Hematopoietic multipotent progenitor cell treated with erythropoietin and hydrocortisone succinate and interleukin-3 and kit ligand, for 6 days (in vitro differentiated cells): ENCODE measurements around the gene MYH11.
"Not testable (repeated sequence)": the region's sequence is repeated elsewhere in the genome, so short reads cannot be mapped to it uniquely, and the experiment has no call there.

Experiments
- DNase-seq: peaks from one replicate; pipeline ENCODE4 v3.0.0-alpha.2; 2015

MYH11 gene

DNA sequence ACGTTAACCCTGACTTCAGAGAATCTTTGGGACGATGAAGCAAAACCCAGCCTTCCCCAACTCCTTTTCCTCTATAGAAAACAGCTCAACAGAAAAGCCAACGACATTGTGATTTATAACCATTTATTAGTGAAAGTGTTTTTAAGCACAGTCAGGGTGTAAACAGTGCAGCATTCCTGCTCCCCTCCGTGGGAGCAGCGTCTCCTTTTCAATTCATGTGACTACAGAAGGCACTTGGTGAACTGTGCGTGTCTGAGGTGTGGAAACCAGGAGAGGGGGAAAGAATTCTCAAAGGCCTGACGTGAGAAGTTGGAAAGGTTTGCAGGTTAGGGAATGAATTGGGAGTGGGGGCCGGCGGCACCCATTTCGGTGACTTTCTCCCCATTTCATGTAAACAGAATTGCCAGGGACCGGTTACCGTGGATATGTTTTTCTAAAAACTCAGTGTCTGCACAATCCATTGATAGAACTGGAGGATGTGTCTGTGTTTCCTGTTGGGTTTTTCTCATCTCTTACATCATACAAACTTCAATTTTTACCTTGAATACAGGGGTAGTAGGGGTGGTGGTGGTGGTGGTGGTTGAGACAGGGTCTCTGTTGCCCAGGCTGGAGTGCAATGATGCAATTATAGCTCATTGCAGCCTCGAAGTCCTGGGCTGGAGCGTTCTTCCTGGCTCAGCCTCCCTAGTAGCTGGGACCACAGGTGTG lies 153.6 kb downstream of the MYH11 start:
- DNase-seq: no peak

DNA sequence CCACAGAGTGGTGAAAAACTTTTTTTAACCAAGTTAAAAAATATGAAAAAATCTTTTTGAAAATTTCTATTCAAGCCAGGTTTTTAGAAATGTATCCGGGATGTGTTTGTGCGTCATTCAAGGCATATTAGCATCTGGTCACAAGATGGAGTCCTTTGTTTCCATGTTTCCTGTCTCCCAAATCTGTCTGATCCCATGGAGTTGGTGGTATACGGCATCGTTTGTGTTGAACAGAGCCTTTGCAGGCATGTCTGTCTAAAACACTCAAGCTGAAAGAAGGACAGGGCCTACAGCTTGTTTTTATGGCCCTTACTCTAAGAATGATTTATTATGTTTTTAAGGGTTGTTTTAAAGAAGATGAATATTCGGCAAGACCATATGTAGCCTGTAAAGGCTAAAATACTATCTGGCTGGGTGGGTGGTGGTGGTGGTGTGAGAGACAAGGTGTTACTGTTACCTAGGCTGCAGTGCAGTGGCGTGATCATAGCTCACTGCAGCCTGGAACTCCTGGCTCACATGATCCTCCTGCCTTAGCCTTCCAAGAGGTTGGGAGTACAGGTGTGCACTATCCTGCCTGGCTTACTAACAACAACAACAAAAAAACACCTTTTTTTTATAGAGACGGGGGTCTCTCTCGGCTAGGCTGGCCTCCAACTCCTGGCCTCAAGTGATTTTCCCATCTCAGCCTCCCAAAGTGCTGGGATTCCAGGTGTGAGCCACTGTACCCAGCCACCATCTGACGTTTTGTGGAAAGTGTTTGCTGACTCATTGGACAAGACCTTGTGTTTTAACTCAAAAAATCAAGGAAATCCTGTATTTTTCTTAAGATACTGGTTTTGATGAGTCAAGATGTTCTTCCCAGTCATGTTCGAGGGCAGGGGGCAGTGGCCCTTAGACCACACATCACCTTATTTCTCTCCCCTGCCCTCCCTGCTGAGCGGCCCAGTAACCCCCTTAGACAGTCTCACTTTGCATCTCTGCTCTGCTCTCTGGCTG lies 154.6 kb downstream of the MYH11 start:
- DNase-seq: no peak

DNA sequence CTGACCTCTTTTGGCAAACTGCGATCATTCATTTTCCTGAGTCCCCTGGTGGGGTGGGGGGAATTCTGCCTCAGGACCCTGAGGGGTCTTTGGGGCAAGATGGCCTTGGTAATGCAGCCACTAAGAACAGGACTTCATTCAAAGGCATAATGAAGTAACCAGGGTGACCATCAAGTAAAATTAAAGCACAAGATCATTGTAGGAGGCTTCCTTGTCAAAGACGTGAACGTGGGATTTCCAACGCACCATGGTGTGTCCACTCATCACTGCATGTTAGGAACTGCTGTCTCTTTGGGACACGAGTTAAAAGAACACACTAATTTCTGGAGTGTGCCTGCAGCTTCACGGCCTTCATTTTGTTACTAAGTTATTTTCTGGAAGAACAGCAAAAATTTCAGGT lies 155.5 kb downstream of the MYH11 start:
- DNase-seq: no peak

DNA sequence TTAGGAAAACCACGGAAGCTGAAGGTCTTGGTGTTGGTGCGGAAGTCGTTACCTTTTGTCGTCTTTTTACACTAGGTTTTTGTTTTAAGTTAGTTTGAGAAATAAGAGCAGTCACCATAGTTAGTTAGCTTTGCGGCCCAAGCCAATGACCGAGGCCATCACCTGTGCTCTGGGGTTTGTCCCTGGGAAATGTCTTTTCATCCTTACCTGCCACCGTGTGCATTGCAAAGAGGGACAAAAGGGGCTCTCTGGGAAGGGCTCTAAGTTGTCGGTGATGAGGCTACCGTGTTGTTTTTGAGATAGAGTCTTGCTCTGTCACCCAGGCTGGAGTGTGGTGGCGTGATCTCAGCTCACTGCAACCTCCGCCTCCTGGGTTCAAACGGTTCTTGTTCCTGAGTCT lies 157.0 kb downstream of the MYH11 start:
- no peak for DNase-seq

DNA sequence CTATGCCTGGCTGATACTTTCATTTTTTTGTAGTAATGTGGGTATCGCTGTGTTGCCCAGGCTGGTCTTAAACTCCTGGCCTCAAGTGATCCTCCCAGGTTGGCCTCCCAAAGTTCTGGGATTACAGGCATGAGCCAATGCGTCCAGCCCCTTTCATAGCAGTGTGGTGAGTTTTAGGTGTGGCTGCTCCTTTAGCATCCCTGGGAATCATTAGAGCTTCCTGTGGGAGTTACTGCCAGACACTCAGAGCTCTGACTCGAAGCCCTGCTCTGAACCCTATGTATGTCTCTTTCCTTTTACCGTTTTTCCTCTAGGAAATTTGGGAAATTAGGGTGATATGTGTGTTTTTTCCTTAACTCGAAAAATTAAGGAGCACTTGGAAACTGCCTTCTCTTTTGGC lies 162.3 kb downstream of the MYH11 start:
- no peak for DNase-seq

DNA sequence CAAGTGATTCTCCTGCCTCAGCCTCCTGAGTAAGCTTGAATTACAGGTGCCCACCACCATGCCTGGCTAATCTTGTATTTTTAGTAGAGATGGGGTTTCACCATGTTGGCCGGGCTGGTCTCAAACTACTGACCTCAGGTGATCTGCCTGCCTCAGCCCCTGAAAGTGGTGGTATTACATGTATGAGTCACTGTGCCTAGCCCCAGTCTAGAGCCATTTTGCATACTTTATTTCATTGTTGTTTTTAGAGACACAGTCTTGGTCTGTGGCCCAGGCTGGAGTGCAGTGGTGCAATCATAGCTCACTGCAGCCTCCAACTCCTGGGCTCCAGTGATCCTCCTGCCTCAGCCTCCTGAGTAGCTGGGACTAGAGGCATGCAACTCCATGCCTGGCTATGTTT lies 164.3 kb downstream of the MYH11 start:
- not testable (repeated sequence) for DNase-seq

DNA sequence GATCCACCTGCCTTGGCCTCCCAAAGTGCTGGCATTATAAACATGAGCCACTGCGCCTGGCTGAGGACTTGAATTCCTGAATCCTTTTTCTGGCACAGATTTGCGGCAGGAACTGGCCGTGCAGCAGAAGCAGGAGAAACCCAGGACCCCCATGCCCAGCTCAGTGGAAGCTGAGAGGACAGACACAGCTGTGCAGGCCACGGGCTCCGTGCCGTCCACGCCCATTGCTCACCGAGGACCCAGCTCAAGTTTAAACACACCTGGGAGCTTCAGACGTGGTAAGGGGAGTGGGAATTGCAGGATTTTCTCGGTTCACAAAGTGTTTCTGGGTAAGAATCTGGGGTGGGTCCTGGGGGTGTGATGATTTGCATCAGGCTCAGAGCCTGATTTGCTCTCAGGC lies 165.8 kb downstream of the MYH11 start:
- no peak for DNase-seq

DNA sequence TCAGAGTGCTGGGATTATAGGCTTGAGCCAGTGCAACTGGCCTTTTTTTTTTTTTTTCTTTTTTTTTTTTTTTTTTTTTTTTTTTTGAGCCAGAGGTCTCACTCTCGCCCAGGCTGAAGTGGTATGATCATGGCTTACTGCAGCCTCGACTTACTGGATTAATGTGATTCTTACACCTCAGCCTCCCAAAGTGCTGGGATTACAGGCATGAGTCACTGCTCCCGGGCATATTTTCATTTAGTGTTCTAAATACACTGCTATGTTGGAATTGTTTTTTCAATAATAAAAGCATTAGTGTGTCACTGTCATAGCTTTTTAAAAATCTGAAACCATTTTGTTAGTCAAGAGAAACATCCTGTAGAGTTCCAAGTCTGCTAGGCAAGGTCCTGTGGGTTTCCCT lies 166.5 kb downstream of the MYH11 start:
- DNase-seq: no peak

DNA sequence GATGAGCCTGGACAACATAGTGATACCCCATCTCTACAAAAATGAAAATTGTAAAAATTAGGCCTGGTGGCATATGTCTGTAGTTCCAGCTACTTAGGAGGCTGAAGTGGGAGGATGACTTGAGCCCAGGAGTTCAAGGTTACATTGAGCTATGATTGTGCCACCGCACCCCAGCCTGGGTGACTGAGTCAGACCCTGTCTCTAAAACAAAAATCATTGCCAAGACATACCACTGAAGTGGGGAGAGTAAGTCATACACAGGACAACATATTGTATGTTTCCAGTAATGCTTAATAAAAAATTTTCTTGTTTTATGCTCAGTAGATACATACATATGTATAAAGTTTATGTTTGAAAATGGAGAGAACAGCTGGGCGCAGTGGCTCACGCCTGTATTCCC lies 167.5 kb downstream of the MYH11 start:
- DNase-seq: no peak

DNA sequence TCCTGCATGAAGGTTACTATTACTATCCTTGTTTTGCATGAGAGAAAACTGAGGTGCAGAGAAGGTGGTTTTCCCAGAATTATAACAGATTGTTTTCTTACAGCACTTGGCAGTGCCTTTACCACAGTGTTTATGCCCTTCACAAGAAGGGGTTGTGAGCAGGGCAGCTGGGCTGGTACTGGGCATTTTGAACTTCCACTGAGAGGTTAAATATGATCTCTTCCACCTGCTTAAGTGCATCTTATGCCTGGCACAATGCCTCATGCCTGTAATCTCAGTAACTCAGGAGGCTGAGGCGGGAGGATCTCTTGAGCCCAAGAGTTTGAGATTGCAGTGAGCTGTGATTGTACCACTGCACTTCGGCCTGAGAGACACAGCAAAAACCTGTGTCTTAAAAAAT lies 170.5 kb downstream of the MYH11 start:
- DNase-seq: no peak

DNA sequence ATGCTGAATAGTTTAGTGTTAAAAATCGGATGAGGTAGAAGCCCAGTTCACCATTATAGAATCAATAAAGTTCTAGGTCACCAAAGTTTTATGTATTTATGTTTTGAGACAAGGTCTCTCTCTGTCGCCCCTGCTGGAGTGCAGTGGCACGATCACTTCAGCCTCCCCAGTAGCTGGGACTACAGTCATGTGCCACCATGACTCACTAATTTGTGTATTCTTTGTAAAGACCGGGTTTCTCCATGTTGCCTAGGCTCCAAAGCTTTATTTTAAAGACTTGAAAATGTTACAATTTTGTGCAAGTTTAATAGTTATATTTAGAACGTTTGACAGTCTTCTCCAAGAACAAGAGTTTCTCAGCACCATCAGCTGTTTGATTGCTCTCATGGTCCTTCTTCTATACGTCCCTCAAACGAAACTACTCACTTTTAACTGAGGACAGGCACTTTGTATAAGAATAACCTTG lies 174.7 kb downstream of the MYH11 start:
- DNase-seq: peak; percentile 86

DNA sequence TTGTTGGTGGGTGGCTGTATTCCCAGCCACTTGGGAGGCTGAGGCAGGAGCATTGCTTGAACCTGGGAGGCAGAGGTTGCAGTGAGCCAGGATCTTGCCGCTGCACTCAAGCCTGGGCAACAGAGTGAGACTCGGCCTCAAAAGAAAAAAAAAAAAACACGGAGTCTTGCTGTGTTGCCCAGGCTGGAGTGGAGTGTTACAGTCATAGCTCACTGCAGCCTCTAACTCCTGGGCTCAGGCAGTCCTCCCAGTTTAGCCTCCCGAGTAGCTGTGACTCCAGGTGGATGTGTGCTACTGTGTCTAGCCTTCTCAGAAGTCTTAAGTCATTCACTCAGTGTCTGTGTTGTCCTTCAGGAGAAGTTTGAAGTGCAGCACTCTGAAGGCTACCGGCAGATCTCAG lies 179.4 kb downstream of the MYH11 start:
- no peak for DNase-seq

DNA sequence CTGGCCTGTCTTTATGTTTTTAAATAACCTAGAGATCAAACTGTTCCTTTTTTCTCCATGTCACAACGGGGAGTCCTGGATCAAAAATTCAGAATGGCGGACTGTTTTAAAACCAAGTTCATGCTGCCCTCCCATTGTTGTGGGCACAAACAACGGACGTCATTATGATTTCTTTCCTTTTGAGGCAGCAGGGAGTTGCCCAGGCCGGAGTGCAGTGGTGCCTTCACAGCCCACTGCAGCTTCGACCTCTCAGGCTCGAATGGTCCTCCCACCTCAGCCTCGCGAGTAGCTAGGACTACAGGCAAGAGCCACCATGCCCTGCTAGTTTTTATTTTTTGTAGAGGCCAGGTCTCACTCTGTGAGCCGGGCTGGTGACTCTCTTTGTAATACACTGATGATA lies 180.3 kb downstream of the MYH11 start:
- no peak for DNase-seq

DNA sequence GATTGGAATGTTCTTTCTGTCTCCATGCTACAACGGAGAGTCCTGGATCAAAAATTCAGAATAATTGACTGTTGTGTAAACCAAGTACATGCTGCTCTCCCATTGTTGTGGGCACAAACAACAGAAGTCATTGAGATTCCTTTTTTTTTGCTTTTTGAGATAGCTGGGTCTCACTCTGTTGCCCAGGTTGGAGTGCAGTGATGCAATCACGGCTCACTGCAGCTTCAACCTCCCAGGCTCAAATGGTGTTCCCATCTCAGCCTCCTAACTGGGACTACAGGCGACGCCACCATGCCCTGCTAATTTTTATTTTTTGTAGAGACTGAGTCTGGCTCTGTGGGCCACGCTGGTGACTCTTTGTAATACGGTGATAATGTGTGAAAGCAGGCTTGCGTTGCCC lies 182.3 kb downstream of the MYH11 start:
- DNase-seq: no peak

DNA sequence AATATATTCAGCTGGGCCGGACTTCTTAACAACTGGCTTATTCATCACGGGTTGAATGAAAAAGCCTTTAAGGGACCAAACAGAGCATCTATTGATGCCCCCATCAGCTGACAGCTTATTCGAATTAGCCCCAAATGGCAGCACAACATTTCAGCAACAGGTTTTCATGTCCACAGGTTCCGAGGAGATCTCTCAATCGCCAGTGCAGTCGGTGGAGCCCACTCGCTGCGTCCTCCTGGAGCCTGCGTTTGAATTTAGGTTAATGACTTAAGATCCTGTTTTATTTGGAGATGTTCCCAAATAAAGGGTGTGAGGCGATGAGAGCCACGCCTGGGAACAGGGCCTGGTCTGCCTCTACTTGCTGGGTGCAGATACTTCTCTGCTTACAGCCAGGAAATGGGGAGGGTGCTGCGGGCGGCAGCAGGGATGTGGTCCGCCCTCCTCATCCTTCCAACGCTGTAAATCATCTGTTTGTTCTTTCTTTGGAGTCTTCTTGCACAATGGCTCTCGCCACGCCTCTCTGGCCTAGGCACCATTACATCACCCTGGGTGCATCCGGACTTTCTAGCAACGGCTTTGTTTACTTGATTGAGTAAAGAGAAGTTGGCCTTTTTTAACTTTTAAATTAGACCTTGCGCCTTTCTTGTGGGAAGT lies 184.2 kb downstream of the MYH11 start:
- DNase-seq: peak; percentile 86

DNA sequence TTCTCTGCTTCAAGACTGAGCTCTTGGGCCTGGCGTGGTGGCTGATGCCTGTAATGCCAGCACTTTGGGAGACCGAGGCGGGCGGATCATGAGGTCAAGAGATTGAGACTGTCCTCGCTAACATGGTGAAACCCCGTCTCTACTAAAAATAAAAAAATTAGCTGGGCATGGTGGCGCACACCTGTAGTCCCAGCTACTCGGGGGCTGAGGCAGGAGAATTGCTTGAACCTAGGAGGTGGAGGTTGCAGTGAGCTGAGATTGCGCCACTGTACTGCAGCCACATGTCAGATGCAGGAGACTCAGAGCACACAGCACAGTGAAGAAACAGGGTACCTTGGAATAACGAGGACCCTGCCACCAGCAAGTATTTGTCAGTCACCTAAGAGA lies 184.7 kb downstream of the MYH11 start:
- DNase-seq: not testable (repeated sequence)

DNA sequence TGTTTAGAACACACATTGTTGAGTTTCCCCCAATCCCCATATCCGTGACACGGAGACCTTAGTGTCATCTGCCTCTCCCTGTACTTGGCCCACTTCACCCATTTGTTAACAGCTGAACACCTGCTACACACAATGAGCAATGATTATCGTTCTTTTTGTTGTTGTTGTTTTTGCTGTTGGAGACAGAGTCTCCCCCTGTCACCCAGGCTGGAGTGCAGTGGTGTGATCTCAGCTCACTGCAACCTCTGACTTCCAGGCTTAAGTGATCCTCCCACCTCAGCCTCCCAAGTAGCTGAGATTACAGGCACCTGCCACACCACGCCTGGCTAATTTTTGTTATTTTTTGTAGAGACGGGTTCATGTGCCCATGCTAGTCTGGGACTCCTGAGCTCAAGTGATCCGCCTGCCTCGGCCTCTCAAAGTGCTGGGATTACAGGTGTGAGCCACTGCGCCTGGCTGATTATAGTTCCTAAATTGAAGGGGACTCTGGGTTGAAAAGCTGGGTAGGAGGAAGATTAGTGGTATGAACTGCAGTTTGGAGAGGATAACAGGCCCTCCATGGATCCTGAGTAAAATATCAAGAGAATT lies 185.2 kb downstream of the MYH11 start:
- no peak for DNase-seq

DNA sequence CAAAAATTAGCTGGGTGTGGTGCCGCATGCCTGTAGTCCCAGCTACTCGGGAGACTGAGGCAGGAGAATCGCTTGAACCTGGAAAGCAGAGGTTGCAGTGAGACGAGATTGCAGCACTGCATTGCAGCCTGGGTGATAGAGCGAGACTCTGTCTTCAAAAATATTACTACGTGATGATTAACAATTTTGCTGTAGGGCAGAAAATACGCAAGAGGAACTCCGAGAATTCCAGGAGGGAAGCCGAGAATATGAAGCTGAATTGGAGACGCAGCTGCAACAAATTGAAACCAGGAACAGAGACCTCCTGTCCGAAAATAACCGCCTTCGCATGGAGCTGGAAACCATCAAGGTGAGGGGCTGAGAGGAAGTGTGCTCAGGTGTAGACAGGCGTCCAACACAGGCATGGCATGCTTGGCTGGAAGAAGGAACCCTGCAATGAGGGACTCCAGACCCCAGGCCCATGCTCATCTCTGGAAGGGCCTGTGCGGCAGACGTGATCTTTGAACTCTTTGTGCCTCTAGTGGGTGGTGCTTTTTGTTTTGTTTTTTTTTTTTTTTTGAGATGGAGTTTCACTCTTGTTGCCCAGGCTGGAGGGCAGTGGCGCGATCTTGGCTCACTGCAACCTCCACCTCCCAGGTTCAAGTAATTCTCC lies 189.6 kb downstream of the MYH11 start:
- no peak for DNase-seq

DNA sequence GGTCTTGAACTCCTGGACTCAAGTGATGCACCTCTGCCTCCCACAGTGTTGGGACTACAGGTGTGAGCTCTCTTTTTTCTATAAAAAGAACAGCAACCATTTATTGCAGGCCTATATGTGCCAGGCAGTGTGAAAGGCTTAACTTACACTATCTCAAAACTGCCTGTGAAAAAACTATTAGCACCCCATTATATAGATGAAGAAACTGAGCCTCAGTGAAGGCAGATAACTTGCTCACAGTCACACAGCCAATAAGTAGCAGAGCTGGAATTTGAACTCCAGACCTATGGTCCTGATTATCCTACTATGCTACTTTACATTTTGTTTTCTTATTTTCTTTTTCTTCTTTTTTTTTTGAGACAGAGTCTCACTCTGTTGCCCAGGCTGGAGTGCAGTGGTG lies 191.7 kb downstream of the MYH11 start:
- DNase-seq: no peak

DNA sequence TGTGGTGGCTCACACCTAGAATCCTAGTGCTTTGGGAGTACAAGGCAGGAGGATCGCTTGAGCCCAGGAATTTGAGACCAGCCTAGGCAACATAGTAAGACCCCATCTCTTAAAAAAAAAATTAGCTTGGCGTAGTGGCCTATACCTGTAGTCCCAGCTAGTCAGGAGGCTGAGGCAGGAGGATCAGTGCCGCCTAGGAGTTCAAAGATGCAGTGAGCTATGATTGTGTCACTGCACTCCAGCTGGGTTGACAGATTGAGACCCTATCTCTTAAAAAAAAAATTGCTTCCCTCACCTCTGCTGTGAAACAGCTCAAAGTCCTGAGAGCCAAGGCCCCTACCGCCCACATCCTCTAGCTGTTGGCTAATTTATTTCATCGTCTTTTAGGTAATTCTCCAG lies 196.6 kb downstream of the MYH11 start:
- DNase-seq: no peak

DNA sequence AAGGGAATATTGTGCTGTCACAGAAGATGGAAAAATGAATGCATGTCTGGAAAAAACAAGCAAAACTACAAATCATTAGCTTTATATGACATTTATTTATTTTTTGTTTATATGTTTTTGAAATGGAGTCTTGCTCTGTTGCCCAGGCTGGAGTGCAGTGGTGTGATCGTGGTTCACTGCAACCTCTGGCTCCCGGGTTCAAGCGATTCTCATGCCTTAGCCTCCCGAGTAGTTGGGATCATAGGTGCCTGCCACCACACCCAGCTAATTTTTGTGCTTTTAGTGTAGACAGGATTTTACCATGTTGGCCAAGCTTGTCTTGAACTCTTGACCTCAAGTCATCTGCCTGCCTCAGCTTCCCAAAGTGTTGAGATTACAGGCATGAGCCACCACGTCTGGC lies 198.3 kb downstream of the MYH11 start:
- no peak for DNase-seq

DNA sequence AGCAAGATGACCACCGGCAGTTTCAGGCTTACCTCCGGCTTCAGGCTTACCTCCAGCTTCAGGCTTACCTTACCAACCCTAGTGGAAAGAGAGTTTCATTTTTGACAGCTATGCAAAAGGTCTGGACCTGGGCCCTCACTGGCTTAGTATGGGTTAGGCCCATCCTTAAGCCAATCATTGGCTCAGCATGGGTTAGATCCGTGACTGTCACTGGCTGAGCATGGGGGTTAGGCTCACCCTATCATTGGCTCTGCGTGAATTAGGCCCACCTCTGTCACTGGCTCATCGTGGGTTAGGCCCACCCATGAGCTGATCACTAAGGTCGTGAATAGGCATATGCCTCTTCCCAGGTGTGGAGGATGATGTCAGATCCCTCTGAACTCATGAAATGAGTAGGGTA lies 198.7 kb downstream of the MYH11 start:
- DNase-seq: no peak

DNA sequence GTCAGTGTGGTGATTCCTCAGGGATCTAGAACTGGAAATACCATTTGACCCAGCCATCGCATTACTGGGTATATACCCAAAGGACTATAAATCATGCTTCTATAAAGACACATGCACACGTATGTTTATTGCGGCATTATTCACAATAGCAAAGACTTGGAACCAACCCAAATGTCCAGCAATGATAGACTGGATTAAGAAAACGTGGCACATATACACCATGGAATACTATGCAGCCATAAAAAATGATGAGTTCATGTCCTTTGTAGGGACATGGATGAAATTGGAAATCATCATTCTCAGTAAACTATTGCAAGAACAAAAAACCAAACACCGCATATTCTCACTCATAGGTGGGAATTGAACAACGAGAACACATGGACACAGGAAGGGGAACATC lies 201.3 kb downstream of the MYH11 start:
- DNase-seq: not testable (repeated sequence)
